T-helper 2 cell treated with Interferon-gamma antibody and Interleukin-4, amounts not matched to agents 5 μg/mL and 100 μg/mL, for 36 hours (primary cell): ENCODE data around the gene CDC5L.

ENCODE experiments used
- DNase-seq: peaks from one replicate; pipeline ENCODE4 v3.0.0; 2021; ENCODE audit warnings: low spot score
- H3K27ac Mint-ChIP-seq: one replicate; pipeline ENCODE4 v1.8.0; 2021; ENCODE audit warnings: mild to moderate bottlenecking, mixed read lengths
- H3K27me3 Mint-ChIP-seq: one replicate; pipeline ENCODE4 v1.8.0; 2021; ENCODE audit warnings: low read depth, mixed read lengths
- H3K36me3 Mint-ChIP-seq: one replicate; pipeline ENCODE4 v1.8.0; 2021; ENCODE audit warnings: low read depth, mixed read lengths
- H3K4me1 Mint-ChIP-seq: one replicate; pipeline ENCODE4 v1.8.0; 2021; ENCODE audit warnings: low read depth, mixed read lengths
- H3K4me3 Mint-ChIP-seq: one replicate; pipeline ENCODE4 v1.8.0; 2022; ENCODE audit warnings: mild to moderate bottlenecking, moderate library complexity, mixed read lengths
- H3K9me3 Mint-ChIP-seq: one replicate; pipeline ENCODE4 v1.8.0; 2021; ENCODE audit warnings: mixed read lengths

CDC5L gene

GRCh38 chr6:44355640-44356039, 31.9 kb upstream of the CDC5L start:
- no peaks in the 10 kb centered on the region for H3K9me3 Mint-ChIP-seq
- no peak overlapping the region for H3K4me3 Mint-ChIP-seq
- no peaks in the 10 kb centered on the region for H3K4me1 Mint-ChIP-seq
- peaks cover 24% of the 10 kb centered on the region for H3K27me3 Mint-ChIP-seq
- H3K36me3 Mint-ChIP-seq: no peaks in the 10 kb centered on the region
- no peak for DNase-seq
- H3K27ac Mint-ChIP-seq: no peak overlapping the region

DNA sequence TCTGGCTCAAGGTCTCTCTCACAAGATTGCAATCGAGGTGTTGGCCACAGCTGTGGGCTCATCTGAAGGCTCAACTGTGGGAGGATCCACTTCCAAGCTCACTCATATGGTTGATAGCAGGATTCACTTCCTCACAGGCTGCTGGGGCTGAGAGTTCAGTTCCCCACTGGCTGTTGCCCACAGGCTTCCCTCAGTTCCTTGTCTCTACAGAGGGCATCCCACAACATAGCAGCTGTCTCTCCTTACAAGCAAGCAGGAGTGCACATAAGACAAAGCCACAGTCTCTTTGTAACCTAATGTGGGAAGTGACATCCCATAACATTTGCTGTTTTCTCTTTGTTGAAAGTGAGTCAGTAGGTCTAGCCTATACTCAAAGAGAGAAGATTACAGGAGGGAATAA, 31.0 kb upstream of the CDC5L start:
- H3K4me1 Mint-ChIP-seq: no peaks in the 10 kb centered on the region
- no peak overlapping the region for H3K4me3 Mint-ChIP-seq
- DNase-seq: no peak
- H3K36me3 Mint-ChIP-seq: no peaks in the 10 kb centered on the region
- H3K27ac Mint-ChIP-seq: no peak overlapping the region
- no peaks in the 10 kb centered on the region for H3K9me3 Mint-ChIP-seq
- peaks cover 24% of the 10 kb centered on the region for H3K27me3 Mint-ChIP-seq

GRCh38 chr6:44359973-44360372, 27.5 kb upstream of the CDC5L start:
- Mint-ChIP-seq H3K36me3 (no peaks in the 10 kb centered on the region), H3K4me3 (no peak overlapping the region), H3K27ac (no peak overlapping the region), H3K4me1 (no peaks in the 10 kb centered on the region), H3K27me3 (peaks cover 20% of the 10 kb centered on the region), H3K9me3 (no peaks in the 10 kb centered on the region)
- no peak for DNase-seq

- no peaks in the 10 kb centered on the region for H3K36me3 Mint-ChIP-seq
- H3K4me3 Mint-ChIP-seq: no peak overlapping the region
- H3K4me1 Mint-ChIP-seq: no peaks in the 10 kb centered on the region
- H3K27ac Mint-ChIP-seq: no peak overlapping the region
- H3K27me3 Mint-ChIP-seq: peaks cover 9% of the 10 kb centered on the region
- no peak for DNase-seq
- H3K9me3 Mint-ChIP-seq: no peaks in the 10 kb centered on the region
These were observed 25.6 kb upstream of the CDC5L start for GRCh38 chr6:44361947-44362346.

DNA sequence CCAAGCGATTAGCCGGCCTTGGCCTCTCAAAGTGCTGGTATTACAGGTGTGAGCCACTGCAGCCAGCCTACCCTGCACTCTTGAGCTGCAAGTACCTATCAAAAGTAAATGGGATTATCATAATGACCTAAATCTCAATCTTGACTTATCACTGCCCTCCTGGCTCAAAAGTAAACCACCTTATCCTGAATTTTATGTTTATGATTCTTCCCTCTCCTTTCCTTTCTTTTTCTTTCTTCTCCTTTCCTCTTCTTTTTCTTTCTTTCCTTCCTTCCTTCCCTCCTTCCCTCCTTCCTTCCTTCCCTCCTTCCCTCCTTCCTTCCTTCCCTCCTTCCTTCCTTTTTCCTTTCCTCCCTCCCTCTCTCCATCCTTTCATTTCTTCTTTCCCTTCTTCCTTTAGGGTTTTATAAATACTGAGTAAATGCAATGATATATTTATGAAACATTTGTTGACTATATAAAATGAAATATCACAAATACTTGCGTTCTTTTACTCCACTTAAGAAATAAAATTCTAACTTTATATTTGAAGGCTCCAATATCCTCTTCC, 24.1 kb upstream of the CDC5L start:
- Mint-ChIP-seq H3K4me3 (no peak overlapping the region), H3K36me3 (no peaks in the 10 kb centered on the region), H3K9me3 (no peaks in the 10 kb centered on the region), H3K27ac (no peak overlapping the region), H3K4me1 (peaks cover 2% of the 10 kb centered on the region), H3K27me3 (peaks cover 6% of the 10 kb centered on the region)
- no peak for DNase-seq

- H3K36me3 Mint-ChIP-seq: no peaks in the 10 kb centered on the region
- H3K27me3 Mint-ChIP-seq: peaks cover 2% of the 10 kb centered on the region
- peaks cover 2% of the 10 kb centered on the region for H3K4me1 Mint-ChIP-seq
- no peak overlapping the region for H3K4me3 Mint-ChIP-seq
- no peaks in the 10 kb centered on the region for H3K9me3 Mint-ChIP-seq
- DNase-seq: no peak
- no peak overlapping the region for H3K27ac Mint-ChIP-seq
These were observed 20.7 kb upstream of the CDC5L start for GRCh38 chr6:44366781-44367180.

DNA sequence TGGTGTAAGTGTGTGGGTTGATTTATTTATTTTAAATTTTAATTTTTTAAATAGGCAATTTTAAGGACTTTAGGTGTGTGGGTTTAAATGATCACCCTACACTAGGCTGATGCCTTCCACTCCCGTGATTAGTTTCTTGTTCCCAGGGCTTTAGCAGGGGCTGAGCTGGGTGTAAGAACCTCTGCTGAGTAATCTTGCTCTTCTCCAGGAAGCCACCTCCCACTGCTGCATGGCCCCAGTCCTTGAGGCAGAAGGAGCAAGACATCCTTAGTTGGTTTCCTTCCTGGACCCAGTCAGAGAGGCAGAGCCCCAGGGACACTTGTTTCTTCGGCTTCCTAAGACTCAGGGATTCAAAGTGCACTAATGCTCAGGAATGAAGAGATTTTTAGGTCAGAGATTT, 19.8 kb upstream of the CDC5L start:
- Mint-ChIP-seq H3K4me3 (no peak overlapping the region), H3K36me3 (no peaks in the 10 kb centered on the region), H3K4me1 (peaks cover 2% of the 10 kb centered on the region), H3K9me3 (no peaks in the 10 kb centered on the region), H3K27ac (no peak overlapping the region), H3K27me3 (peaks cover 2% of the 10 kb centered on the region)
- DNase-seq: no peak

DNA sequence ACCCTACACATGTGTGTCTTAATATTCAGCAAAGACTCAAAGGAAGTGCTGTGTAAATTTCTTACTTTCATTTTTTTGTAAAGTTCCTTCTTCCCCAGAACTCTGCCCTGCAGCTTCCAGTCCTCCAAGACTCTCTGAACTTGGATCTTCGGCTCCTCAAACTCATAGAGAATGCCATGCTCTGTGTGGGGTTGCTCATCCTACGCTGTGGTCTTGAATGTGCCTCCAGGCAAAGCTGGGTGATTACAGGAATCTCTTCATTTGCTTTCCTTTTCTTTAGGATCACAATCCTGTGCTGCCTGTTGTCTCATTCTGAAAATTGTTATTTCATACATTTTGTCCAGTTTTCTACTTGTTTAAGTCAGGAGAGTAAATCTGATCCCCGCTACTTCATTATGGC, 14.5 kb upstream of the CDC5L start:
- H3K4me1 Mint-ChIP-seq: peaks cover 2% of the 10 kb centered on the region
- H3K27me3 Mint-ChIP-seq: peaks cover 15% of the 10 kb centered on the region
- H3K9me3 Mint-ChIP-seq: no peaks in the 10 kb centered on the region
- H3K27ac Mint-ChIP-seq: no peak overlapping the region
- H3K4me3 Mint-ChIP-seq: no peak overlapping the region
- DNase-seq: no peak
- no peaks in the 10 kb centered on the region for H3K36me3 Mint-ChIP-seq

DNA sequence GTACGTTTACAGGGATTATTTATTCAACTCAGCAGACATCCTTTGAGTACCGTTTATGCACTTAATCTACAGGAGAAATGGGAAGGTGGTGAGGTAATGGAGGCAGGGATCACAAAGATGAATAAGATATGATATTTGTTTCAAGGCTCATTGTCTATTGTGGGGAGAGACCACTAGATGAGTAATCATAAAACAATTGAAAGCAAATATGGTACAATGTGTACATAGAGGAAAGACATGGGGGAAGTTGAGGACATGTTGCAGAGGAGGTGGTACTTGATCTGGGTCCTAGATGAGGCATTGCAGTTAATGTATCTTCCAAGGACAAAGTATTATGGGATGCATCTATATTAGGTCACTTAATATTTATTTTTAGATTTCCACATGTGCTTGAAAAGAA, 13.7 kb upstream of the CDC5L start:
- H3K27ac Mint-ChIP-seq: no peak overlapping the region
- DNase-seq: no peak
- peaks cover 15% of the 10 kb centered on the region for H3K27me3 Mint-ChIP-seq
- peaks cover 2% of the 10 kb centered on the region for H3K4me1 Mint-ChIP-seq
- no peaks in the 10 kb centered on the region for H3K9me3 Mint-ChIP-seq
- no peak overlapping the region for H3K4me3 Mint-ChIP-seq
- no peaks in the 10 kb centered on the region for H3K36me3 Mint-ChIP-seq

DNA sequence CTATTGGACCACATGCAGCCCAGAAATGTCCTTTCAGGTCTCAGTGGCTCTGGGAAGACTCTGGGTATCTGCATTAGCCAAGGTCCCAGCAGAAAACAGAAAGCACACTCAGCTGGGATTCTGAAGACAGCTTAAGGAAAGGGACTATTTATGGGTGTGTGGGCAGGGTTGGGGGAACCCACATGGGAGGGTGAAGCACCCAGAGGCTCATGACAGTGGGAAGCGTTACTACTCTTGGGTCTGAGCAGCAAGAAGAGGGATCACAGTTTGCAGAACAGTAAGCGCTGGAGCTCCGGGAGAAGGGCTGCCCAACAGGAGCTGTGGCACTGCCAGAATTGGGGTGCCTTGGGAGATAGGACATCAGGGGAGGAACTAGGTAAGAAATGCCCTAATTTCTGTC, 12.4 kb upstream of the CDC5L start:
- Mint-ChIP-seq H3K27me3 (peaks cover 15% of the 10 kb centered on the region), H3K9me3 (no peaks in the 10 kb centered on the region), H3K4me1 (peaks cover 3% of the 10 kb centered on the region), H3K4me3 (no peak overlapping the region), H3K36me3 (no peaks in the 10 kb centered on the region), H3K27ac (no peak overlapping the region)
- DNase-seq: no peak

- H3K9me3 Mint-ChIP-seq: no peaks in the 10 kb centered on the region
- H3K4me1 Mint-ChIP-seq: peaks cover 3% of the 10 kb centered on the region
- H3K36me3 Mint-ChIP-seq: no peaks in the 10 kb centered on the region
- peaks cover 24% of the 10 kb centered on the region for H3K27me3 Mint-ChIP-seq
- no peak for DNase-seq
- no peak overlapping the region for H3K4me3 Mint-ChIP-seq
- no peak overlapping the region for H3K27ac Mint-ChIP-seq
These were observed 10.0 kb upstream of the CDC5L start for GRCh38 chr6:44377484-44377883.

DNA sequence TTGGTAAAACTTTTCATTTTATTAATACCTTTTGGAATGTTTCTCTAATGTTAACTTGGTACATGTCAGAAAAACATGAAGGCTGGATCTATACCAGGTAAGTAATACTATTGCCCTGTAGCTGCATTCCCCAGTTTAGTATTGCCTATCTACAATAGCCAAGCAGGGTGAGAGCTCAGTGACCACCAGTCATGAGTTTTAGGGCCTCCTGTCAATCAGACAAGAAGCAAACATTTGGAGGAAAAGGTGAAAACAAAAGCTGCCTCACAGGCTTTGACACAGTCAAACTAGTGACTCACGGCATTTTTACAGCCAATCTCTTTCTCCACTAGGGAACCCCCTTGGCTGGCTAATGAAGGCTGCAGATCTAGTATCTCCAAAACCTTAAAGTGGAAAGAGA, 9.5 kb upstream of the CDC5L start:
- DNase-seq: no peak
- H3K4me3 Mint-ChIP-seq: no peak overlapping the region
- peaks cover 24% of the 10 kb centered on the region for H3K27me3 Mint-ChIP-seq
- H3K9me3 Mint-ChIP-seq: no peaks in the 10 kb centered on the region
- no peak overlapping the region for H3K27ac Mint-ChIP-seq
- H3K4me1 Mint-ChIP-seq: peaks cover 2% of the 10 kb centered on the region
- no peaks in the 10 kb centered on the region for H3K36me3 Mint-ChIP-seq

DNA sequence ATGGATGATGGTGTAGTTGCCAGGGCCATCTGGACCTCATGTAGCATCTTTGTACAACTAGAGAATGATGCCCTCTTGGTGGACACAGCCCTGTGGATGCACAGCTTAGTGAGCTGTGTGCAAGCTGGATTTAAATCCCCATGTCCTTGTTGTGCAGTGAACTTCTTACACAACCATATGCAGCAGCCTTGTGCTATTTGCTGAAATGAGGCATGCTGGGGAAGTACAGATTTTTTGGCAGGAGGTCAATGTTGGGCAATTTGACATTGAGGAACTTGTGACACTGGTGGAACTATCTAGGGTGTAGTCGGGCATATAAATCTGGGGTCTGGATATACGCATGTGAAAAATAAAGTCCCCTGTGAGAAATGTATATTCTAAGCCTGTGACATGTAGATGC, 5.8 kb upstream of the CDC5L start:
- Mint-ChIP-seq H3K9me3 (no peaks in the 10 kb centered on the region), H3K4me3 (no peak overlapping the region), H3K36me3 (no peaks in the 10 kb centered on the region), H3K4me1 (peaks cover 5% of the 10 kb centered on the region), H3K27ac (no peak overlapping the region), H3K27me3 (peaks cover 15% of the 10 kb centered on the region)
- no peak for DNase-seq

- no peaks in the 10 kb centered on the region for H3K9me3 Mint-ChIP-seq
- peaks cover 31% of the 10 kb centered on the region for H3K4me1 Mint-ChIP-seq
- H3K4me3 Mint-ChIP-seq: peak overlapping the region; percentile 95
- H3K27me3 Mint-ChIP-seq: peaks cover 15% of the 10 kb centered on the region
- no peak for DNase-seq
- peak overlapping the region; percentile 97 for H3K27ac Mint-ChIP-seq
- peaks cover 17% of the 10 kb centered on the region for H3K36me3 Mint-ChIP-seq
These were observed 1.1 kb upstream of the CDC5L start for GRCh38 chr6:44386364-44386928.

GRCh38 chr6:44386929-44387345, 569 bp upstream of the CDC5L start:
- H3K9me3 Mint-ChIP-seq: no peaks in the 10 kb centered on the region
- peak overlapping the region; percentile 95 for H3K4me3 Mint-ChIP-seq
- H3K27ac Mint-ChIP-seq: peak overlapping the region; percentile 97
- H3K27me3 Mint-ChIP-seq: peaks cover 10% of the 10 kb centered on the region
- DNase-seq: no peak
- H3K36me3 Mint-ChIP-seq: peaks cover 22% of the 10 kb centered on the region
- H3K4me1 Mint-ChIP-seq: peaks cover 31% of the 10 kb centered on the region
